AG09319 (cell line): ENCODE measurements around the gene MACROH2A1.

ENCODE experiments used
- DNase-seq: peaks from one replicate; pipeline ENCODE4 v3.0.0-alpha.2; 2010; ENCODE audit warnings: low read depth; ENCODE audit errors: extremely low read depth
- CTCF ChIP-seq: IDR thresholded peaks from 2 replicates; pipeline ENCODE4 v1.5.1; 2011; ENCODE audit warnings: low read depth, mild to moderate bottlenecking, inconsistent platforms, low read length, moderate library complexity

Gene MACROH2A1

GRCh38 chr5:135398855-135399793 is at the start of gene MACROH2A1:
Gene MACROH2A1, minus strand, starts transcription at chr5:135399231. Its CDS starts 10,138 bp downstream, at chr5:135389093.
- peak; percentile 54 for DNase-seq
- TF ChIP-seq CTCF = no peak

GRCh38 chr5:135448071-135448739 is 49.2 kb upstream of the MACROH2A1 start:
- no peak for TF ChIP-seq CTCF
- DNase-seq = no peak

- no peak for DNase-seq
- no peak for TF ChIP-seq CTCF
These were observed 48.4 kb upstream of the MACROH2A1 start, which contains the start of gene DCANP1 for GRCh38 chr5:135447298-135447929. Gene DCANP1, minus strand, starts transcription at chr5:135447348. Its CDS starts 240 bp downstream, at chr5:135447108.

- DNase-seq = no peak
- no peak for TF ChIP-seq CTCF
These were observed 47.6 kb upstream of the MACROH2A1 start for GRCh38 chr5:135446615-135447014.

GRCh38 chr5:135446206-135446605 is 47.2 kb upstream of the MACROH2A1 start:
- no peak for DNase-seq
- TF ChIP-seq CTCF = no peak

- no peak for DNase-seq
These were observed 46.4 kb upstream of the MACROH2A1 start for GRCh38 chr5:135445306-135445985.

More at GRCh38 chr5:135445306-135445985, 46.4 kb upstream of the MACROH2A1 start:
- no peak for TF ChIP-seq CTCF
